GM23248 (cell line): ENCODE data around the gene CCR5. TPM values are rescaled to one million over a fixed set of nuclear protein-coding genes. Genes with fewer than 3 reads are reported as not detected.

Source experiments
- DNase-seq: peaks from one replicate; pipeline ENCODE4 v3.0.0-alpha.2; 2015
- H2AFZ ChIP-seq: fragments of 200-600 bp; sonication (generic); 2 replicates; pipeline ENCODE4 v1.6.1; 2016; ENCODE audit warnings: antibody characterized with exemption
- H3F3A ChIP-seq: fragments of 200-600 bp; sonication (generic); 2 replicates; pipeline ENCODE4 v1.6.1; 2016; ENCODE audit warnings: mild to moderate bottlenecking, antibody characterized with exemption, mixed run types; ENCODE audit not compliant: insufficient read depth
- H3K27ac ChIP-seq: fragments of 200-600 bp; sonication (generic); 2 replicates; pipeline ENCODE4 v1.5.1; 2016; ENCODE audit warnings: mild to moderate bottlenecking
- H3K27me3 ChIP-seq: fragments of 200-600 bp; sonication (generic); replicated peaks from 2 replicates; pipeline ENCODE4 v1.6.1; 2016; ENCODE audit warnings: mild to moderate bottlenecking; ENCODE audit not compliant: insufficient read depth
- H3K36me3 ChIP-seq: fragments of 200-600 bp; sonication (generic); 2 replicates; pipeline ENCODE4 v1.6.1; 2016; ENCODE audit warnings: low read depth, mild to moderate bottlenecking
- H3K4me1 ChIP-seq: fragments of 200-600 bp; sonication (generic); 2 replicates; pipeline ENCODE4 v1.6.1; 2016; ENCODE audit warnings: mild to moderate bottlenecking; ENCODE audit not compliant: insufficient read depth
- H3K4me2 ChIP-seq: fragments of 200-600 bp; sonication (generic); one replicate; pipeline ENCODE4 v1.6.1; 2016; ENCODE audit warnings: mild to moderate bottlenecking; ENCODE audit not compliant: unreplicated experiment
- H3K4me3 ChIP-seq: fragments of 200-600 bp; sonication (generic); 2 replicates; pipeline ENCODE4 v1.5.1; 2016; ENCODE audit warnings: mild to moderate bottlenecking
- H3K79me2 ChIP-seq: fragments of 200-600 bp; sonication (generic); 2 replicates; pipeline ENCODE4 v1.6.1; 2016; ENCODE audit warnings: mild to moderate bottlenecking; ENCODE audit not compliant: insufficient read depth
- H3K9ac ChIP-seq: fragments of 200-600 bp; sonication (generic); 2 replicates; pipeline ENCODE4 v1.6.1; 2016; ENCODE audit warnings: mild to moderate bottlenecking
- H3K9me2 ChIP-seq: fragments of 200-600 bp; sonication (generic); 2 replicates; pipeline ENCODE4 v1.6.1; 2016; ENCODE audit warnings: mixed run types, mild to moderate bottlenecking, moderate library complexity; ENCODE audit not compliant: insufficient read depth
- H3K9me3 ChIP-seq: fragments of 200-600 bp; sonication (generic); one replicate; pipeline ENCODE4 v1.6.1; 2017; ENCODE audit warnings: low read depth
- H4K20me1 ChIP-seq: fragments of 200-600 bp; sonication (generic); 2 replicates; pipeline ENCODE4 v1.6.0; 2016; ENCODE audit not compliant: insufficient read depth
- EZH2 ChIP-seq: fragments of 200-600 bp; sonication (generic); IDR thresholded peaks from 2 replicates; pipeline ENCODE4 v1.6.1; 2018; ENCODE audit warnings: antibody characterized with exemption, mild to moderate bottlenecking; ENCODE audit not compliant: insufficient read depth, poor library complexity, severe bottlenecking
- EZH2phosphoT487 ChIP-seq: fragments of 200-600 bp; sonication (generic); IDR thresholded peaks from 2 replicates; pipeline ENCODE4 v1.6.1; 2018; ENCODE audit warnings: antibody characterized with exemption, moderate library complexity, mild to moderate bottlenecking, low read depth; ENCODE audit not compliant: insufficient read depth
- WGBS, 2 experiments: methylation state at CpG; one replicate each; pipeline ENCODE4 v1.1.6; 2015 to 2017; ENCODE audit warnings: low lambda C conversion rate in 2 of 2, low coverage in 1 of 2; ENCODE audit errors: missing lambda C conversion rate in 2 of 2; 5-methylcytosine and 5-hydroxymethylcytosine counted together
- in situ Hi-C: fragments of 300-500 bp; cut with MboI; formaldehyde crosslinking; loops from 2 replicates; pipeline ENCODE4 v1.15.0; 2020
- polyA plus RNA-seq: library from polyadenylated mRNA; unstranded; fragments of >200 nt; fragmentation: Nextera tagmentation; extraction: Ambion mirVana; gene quantifications from 2 replicates; pipeline ENCODE4 v1.2.1, GENCODE V29; 2016
- total RNA-seq: library from RNA; depleted of rRNA; stranded (reverse); fragments of >200 nt; shearing (Covaris generic); gene quantifications from 2 replicates; pipeline ENCODE4 v1.2.3, GENCODE V29; 2014

CCR5 gene
- total and polyA plus RNA-seq, 2 experiments from 2014 or later, result not detected

GRCh38 chr3:46416811-46417510 is 46.2 kb downstream of the CCR5 start:
- Histone ChIP-seq H3K27me3 (peaks cover 12% of the 10 kb centered on the region), H4K20me1 (no peaks in the 10 kb centered on the region), H3K4me3 (no peak overlapping the region), H3K9me2 (no peaks in the 10 kb centered on the region), H3K4me1 (no peaks in the 10 kb centered on the region), H3K9ac (no peak overlapping the region), H3K27ac (no peak overlapping the region), H3K79me2 (no peaks in the 10 kb centered on the region), H2AFZ (no peak overlapping the region), H3F3A (no peaks in the 10 kb centered on the region), H3K4me2 (no peak overlapping the region), H3K9me3 (no peaks in the 10 kb centered on the region), H3K36me3 (no peaks in the 10 kb centered on the region)
- no peak for DNase-seq
- WGBS, 2 experiments, result 75 to 79% methylated on average over 7 of the region's 7 CpGs
- in situ Hi-C loops, result no loop called here
- no peak for TF ChIP-seq EZH2phosphoT487
- no peak for TF ChIP-seq EZH2

GRCh38 chr3:46417841-46418611 is 47.3 kb downstream of the CCR5 start:
- no peak for TF ChIP-seq EZH2
- no peak for TF ChIP-seq EZH2phosphoT487
- no peaks in the 10 kb centered on the region for H4K20me1 ChIP-seq
- no peak overlapping the region for H3K27ac ChIP-seq
- H3K4me1 ChIP-seq, result no peaks in the 10 kb centered on the region
- no peak for DNase-seq
- H3K4me2 ChIP-seq, result no peak overlapping the region
- no peaks in the 10 kb centered on the region for H3K79me2 ChIP-seq
- 70% methylated on average over 9 of the region's 9 CpGs for WGBS, 2 experiments
- no peak overlapping the region for H3K4me3 ChIP-seq
- H3K27me3 ChIP-seq, result peaks cover 3% of the 10 kb centered on the region
- no peak overlapping the region for H2AFZ ChIP-seq
- H3K36me3 ChIP-seq, result no peaks in the 10 kb centered on the region
- no peaks in the 10 kb centered on the region for H3K9me3 ChIP-seq
- H3K9ac ChIP-seq, result no peak overlapping the region
- no peaks in the 10 kb centered on the region for H3K9me2 ChIP-seq
- H3F3A ChIP-seq, result no peaks in the 10 kb centered on the region
- in situ Hi-C loops, result no loop called here

DNA sequence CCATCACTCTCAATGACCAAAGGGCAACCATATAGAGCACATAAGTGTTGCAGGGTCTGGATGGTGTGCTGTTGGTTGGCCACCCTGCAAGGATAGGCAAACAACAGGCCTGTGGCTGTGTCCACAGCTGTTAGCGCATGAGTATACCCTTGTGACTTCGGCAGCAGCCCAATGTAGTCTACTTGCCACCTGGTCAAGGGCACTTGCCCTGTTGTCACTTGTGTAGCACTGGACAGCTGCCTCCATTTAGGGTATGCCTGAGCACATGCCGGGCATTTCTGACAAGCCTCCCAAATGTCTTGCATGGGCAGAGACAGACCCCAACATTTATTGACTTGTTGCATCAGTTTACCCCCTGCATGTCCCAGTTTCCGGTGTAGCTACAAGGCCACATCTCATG is 49.1 kb downstream of the CCR5 start:
- Histone ChIP-seq H3K9me3 (no peaks in the 10 kb centered on the region), H3K79me2 (no peaks in the 10 kb centered on the region), H2AFZ (no peak overlapping the region), H3K4me3 (no peak overlapping the region), H3K4me2 (no peak overlapping the region), H3K4me1 (no peaks in the 10 kb centered on the region), H3K36me3 (no peaks in the 10 kb centered on the region), H4K20me1 (no peaks in the 10 kb centered on the region), H3F3A (no peaks in the 10 kb centered on the region), H3K27me3 (no peaks in the 10 kb centered on the region; the same call in 1 of the 2 replicates), H3K27ac (no peak overlapping the region), H3K9ac (no peak overlapping the region), H3K9me2 (no peaks in the 10 kb centered on the region)
- WGBS, 2 experiments, result 85% methylated on average over 4 of the region's 4 CpGs
- no peak for DNase-seq
- TF ChIP-seq EZH2 (no peak), EZH2phosphoT487 (no peak)
- in situ Hi-C loops, result no loop called here

DNA sequence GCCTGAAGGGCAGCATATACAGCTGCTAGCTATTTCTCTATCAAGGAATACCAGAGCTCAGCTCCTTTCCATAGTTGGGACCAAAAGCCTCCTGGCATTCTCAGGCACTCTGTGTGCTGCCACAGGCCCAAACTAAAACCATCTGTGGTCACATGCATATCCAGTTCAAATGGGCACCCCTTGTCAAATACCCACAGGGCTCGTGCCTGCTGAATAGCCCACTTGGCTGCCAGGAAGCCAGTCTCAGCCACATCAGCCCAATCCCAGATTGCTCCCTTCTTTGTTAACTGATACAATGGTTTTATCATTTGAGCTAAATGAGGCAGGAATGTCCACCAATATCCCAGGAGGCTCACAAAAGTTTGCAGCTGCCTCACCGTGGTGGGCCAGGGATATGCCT is 50.2 kb downstream of the CCR5 start:
- Histone ChIP-seq H3K79me2 (no peaks in the 10 kb centered on the region), H3F3A (no peaks in the 10 kb centered on the region), H3K9me3 (no peaks in the 10 kb centered on the region), H3K27ac (no peak overlapping the region), H2AFZ (no peak overlapping the region), H4K20me1 (no peaks in the 10 kb centered on the region), H3K4me1 (no peaks in the 10 kb centered on the region), H3K27me3 (no peaks in the 10 kb centered on the region; the same call in 1 of the 2 replicates), H3K9me2 (no peaks in the 10 kb centered on the region), H3K36me3 (no peaks in the 10 kb centered on the region), H3K4me2 (no peak overlapping the region), H3K9ac (no peak overlapping the region), H3K4me3 (no peak overlapping the region)
- TF ChIP-seq EZH2phosphoT487, result no peak
- no peak for TF ChIP-seq EZH2
- WGBS, 2 experiments, result 48 to 53% methylated on average over 2 of the region's 2 CpGs
- DNase-seq, result no peak
- in situ Hi-C loops, result no loop called here
